ENCODE measurements around the gene DST. TPM values are rescaled to one million over a fixed set of nuclear protein-coding genes. Genes with fewer than 3 reads are reported as not detected.

The DST gene
- total RNA-seq, 2 experiments from 2014 or later: 5.7 to 5.9 TPM

DNA sequence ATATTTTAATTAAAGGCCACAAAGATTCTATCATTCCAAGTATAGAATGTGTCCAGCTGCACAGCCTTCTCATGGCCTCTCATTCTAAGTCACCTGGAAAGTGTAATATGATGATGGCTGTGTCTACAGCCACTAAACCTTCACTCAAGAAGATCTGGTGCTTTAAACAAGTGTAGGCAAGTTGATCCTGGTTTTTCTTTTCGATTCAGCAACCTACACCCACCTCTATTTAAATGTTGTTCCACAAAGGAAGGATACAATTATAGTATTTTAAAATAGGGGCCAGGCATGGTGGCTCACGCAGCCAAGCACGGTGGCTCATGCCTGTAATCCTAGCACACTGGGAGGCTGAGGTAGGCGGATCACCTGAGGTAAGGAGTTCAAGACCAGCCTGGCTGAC, 25.5 kb upstream of the DST start:
- Histone ChIP-seq H3K4me1 (ENCODE audit: insufficient read depth, low read length) (no peaks in the 10 kb centered on the region), H3K36me3 (ENCODE audit: insufficient read depth, low read length) (no peaks in the 10 kb centered on the region), H3K27me3 (ENCODE audit: control insufficient read depth in 1 of 2, insufficient read depth in 2 of 2, low read length in 2 of 2) (no peaks in the 10 kb centered on the region), H3K4me3 (ENCODE audit: low read length) (no peak overlapping the region), H3K27ac (ENCODE audit: low read depth in 1 of 2, low read length in 2 of 2) (no peak overlapping the region), H3K9me3 (ENCODE audit: control insufficient read depth in 1 of 2, insufficient read depth in 1 of 2, low read length in 2 of 2) (no peaks in the 10 kb centered on the region)
- Mint-ChIP-seq H3K4me1 (ENCODE audit: low read depth) (peaks cover 7% of the 10 kb centered on the region), H3K4me3 (no peak overlapping the region), H3K27ac (no peak overlapping the region), H3K9me3 (no peaks in the 10 kb centered on the region), H3K36me3 (ENCODE audit: low read depth) (no peaks in the 10 kb centered on the region), H3K27me3 (peaks cover 4% of the 10 kb centered on the region)
- intact Hi-C loops (cut with DNase I, micrococcal nuclease): no loop called here
- DNase-seq: no peak
- ChIA-PET POLR2A (no interaction called here), CTCF (no interaction called here)
- ATAC-seq (ENCODE audit: poor library complexity): no peak
- TF ChIP-seq, protein P1, sequence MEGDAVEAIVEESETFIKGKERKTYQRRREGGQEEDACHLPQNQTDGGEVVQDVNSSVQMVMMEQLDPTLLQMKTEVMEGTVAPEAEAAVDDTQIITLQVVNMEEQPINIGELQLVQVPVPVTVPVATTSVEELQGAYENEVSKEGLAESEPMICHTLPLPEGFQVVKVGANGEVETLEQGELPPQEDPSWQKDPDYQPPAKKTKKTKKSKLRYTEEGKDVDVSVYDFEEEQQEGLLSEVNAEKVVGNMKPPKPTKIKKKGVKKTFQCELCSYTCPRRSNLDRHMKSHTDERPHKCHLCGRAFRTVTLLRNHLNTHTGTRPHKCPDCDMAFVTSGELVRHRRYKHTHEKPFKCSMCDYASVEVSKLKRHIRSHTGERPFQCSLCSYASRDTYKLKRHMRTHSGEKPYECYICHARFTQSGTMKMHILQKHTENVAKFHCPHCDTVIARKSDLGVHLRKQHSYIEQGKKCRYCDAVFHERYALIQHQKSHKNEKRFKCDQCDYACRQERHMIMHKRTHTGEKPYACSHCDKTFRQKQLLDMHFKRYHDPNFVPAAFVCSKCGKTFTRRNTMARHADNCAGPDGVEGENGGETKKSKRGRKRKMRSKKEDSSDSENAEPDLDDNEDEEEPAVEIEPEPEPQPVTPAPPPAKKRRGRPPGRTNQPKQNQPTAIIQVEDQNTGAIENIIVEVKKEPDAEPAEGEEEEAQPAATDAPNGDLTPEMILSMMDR (IDR thresholded peaks at IDR 0.05): no peak

DNA sequence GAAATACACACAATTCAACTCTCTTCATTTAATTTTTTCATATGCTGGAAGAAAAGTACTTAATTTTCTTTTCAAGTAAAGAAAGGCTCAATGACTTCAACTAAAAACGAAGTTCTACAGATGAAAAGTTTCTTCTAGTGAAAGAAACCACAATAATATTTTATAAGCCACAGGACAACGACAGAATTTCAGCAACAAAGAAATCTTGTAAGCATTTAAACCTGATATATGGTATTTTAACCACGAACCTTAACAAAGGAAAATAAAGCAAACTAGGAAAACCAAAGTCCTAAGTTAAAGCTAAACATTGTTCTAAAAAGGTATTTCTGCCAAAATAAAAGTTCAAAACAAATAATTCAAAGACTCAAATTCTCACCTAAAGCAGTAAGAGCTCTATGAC, 24.6 kb upstream of the DST start:
- no peak for ATAC-seq (ENCODE audit: poor library complexity)
- Histone ChIP-seq H3K4me1 (ENCODE audit: insufficient read depth, low read length) (no peaks in the 10 kb centered on the region), H3K4me3 (ENCODE audit: low read length) (no peak overlapping the region), H3K27me3 (ENCODE audit: control insufficient read depth in 1 of 2, insufficient read depth in 2 of 2, low read length in 2 of 2) (no peaks in the 10 kb centered on the region), H3K9me3 (ENCODE audit: control insufficient read depth in 1 of 2, insufficient read depth in 1 of 2, low read length in 2 of 2) (no peaks in the 10 kb centered on the region), H3K36me3 (ENCODE audit: insufficient read depth, low read length) (no peaks in the 10 kb centered on the region), H3K27ac (ENCODE audit: low read depth in 1 of 2, low read length in 2 of 2) (no peak overlapping the region)
- intact Hi-C loops (cut with DNase I, micrococcal nuclease): no loop called here
- Mint-ChIP-seq H3K9me3 (no peaks in the 10 kb centered on the region), H3K4me3 (no peak overlapping the region), H3K4me1 (ENCODE audit: low read depth) (peaks cover 7% of the 10 kb centered on the region), H3K27ac (no peak overlapping the region), H3K36me3 (ENCODE audit: low read depth) (no peaks in the 10 kb centered on the region), H3K27me3 (peaks cover 4% of the 10 kb centered on the region)
- TF ChIP-seq, protein P1 (IDR thresholded peaks at IDR 0.05): no peak
- DNase-seq: no peak
- CTCF ChIA-PET: no interaction called here
- POLR2A ChIA-PET: no interaction called here

DNA sequence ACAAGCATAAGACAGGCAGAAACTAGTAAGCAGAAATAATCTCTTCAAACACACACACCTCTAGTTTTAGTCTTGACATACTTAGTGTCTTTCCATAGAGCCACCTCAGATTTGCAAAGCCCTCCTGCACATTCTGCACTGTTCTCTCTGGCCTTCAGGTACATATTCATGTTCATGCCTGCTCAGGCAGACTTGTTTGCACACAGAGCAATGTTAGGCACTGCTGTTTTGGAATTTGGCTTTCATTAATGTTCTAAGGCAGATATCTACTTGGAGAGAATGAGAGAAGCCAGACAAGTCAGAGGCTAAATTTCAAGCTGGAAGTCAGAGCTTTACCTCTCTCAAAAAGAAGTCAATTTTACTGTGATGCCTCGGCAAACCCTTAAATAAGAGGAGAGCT, 21.3 kb upstream of the DST start:
- TF ChIP-seq, protein P1 (IDR thresholded peaks at IDR 0.05): no peak
- Mint-ChIP-seq H3K9me3 (no peaks in the 10 kb centered on the region), H3K27me3 (no peaks in the 10 kb centered on the region), H3K27ac (no peak overlapping the region), H3K4me3 (no peak overlapping the region), H3K4me1 (ENCODE audit: low read depth) (no peaks in the 10 kb centered on the region), H3K36me3 (ENCODE audit: low read depth) (no peaks in the 10 kb centered on the region)
- DNase-seq: no peak
- ChIA-PET POLR2A (no interaction called here), CTCF (no interaction called here)
- Histone ChIP-seq H3K36me3 (ENCODE audit: insufficient read depth, low read length) (no peaks in the 10 kb centered on the region), H3K4me3 (ENCODE audit: low read length) (no peak overlapping the region), H3K27ac (ENCODE audit: low read depth in 1 of 2, low read length in 2 of 2) (no peak overlapping the region), H3K4me1 (ENCODE audit: insufficient read depth, low read length) (no peaks in the 10 kb centered on the region), H3K27me3 (ENCODE audit: control insufficient read depth in 1 of 2, insufficient read depth in 2 of 2, low read length in 2 of 2) (no peaks in the 10 kb centered on the region), H3K9me3 (ENCODE audit: control insufficient read depth in 1 of 2, insufficient read depth in 1 of 2, low read length in 2 of 2) (no peaks in the 10 kb centered on the region)
- no peak for ATAC-seq (ENCODE audit: poor library complexity)
- intact Hi-C loops (cut with DNase I, micrococcal nuclease): no loop called here

Data from CD4-positive, alpha-beta T cell (primary cell).